ENCODE measurements around the gene ZFC3H1.

The ZFC3H1 gene

GRCh38 chr12:71683633-71684032, 20.0 kb upstream of the ZFC3H1 start:
- DNase-seq (ENCODE audit: low read depth, low spot score) = no peak

DNA sequence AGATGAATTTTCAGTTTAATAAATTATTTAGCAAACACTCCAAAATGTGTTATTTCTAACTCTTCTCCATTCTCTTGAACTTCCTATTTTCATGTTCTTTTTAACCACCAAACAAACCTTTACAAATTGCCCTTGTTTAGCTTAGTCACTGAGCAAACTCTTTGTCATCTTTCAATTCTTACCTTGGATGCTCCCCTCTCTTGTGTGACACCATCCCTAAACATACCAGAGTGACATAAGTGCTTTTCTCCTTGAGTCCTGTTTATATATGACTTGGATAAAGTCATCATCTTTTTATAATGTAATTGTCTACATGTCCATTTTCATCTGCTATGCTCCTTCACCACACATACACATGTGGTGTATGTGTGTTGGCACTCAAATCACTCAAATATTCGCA, 18.8 kb upstream of the ZFC3H1 start:
- no peak for DNase-seq (ENCODE audit: low read depth, low spot score)
- POLR2A ChIA-PET = no interaction called here
- no peak overlapping the region for H3K4me3 ChIP-seq (ENCODE audit: low read depth, low read length)
- CTCF ChIA-PET = no interaction called here
- TF ChIP-seq CTCF (IDR thresholded peaks at IDR 0.05; ENCODE audit: insufficient read depth, low read length, missing control alignments) = no peak

More at GRCh38 chr12:71683633-71684032, 20.0 kb upstream of the ZFC3H1 start:
- ChIA-PET POLR2A (interaction anchor here (3.9 kb wide), 1 partner anchor 20 kb away, joined by 33 read pairs; the partner anchor contains the start of genes THAP2 and ZFC3H1), CTCF (interaction anchor here (1.5 to 3.7 kb wide), 3 partner anchors 19 to 63 kb away, joined by 5 to 23 read pairs (median 6); partner anchors contain the start of gene THAP2)
- no peak overlapping the region for H3K4me3 ChIP-seq (ENCODE audit: low read depth, low read length)
- TF ChIP-seq CTCF (IDR thresholded peaks at IDR 0.05; ENCODE audit: insufficient read depth, low read length, missing control alignments) = no peak

- H3K4me3 ChIP-seq (ENCODE audit: low read depth, low read length) = no peak overlapping the region
- DNase-seq (ENCODE audit: low read depth, low spot score) = no peak
- POLR2A ChIA-PET = no interaction called here
- no peak for TF ChIP-seq CTCF (IDR thresholded peaks at IDR 0.05; ENCODE audit: insufficient read depth, low read length, missing control alignments)
- CTCF ChIA-PET = interaction anchor here (1.0 to 1.4 kb wide), 3 partner anchors 10 to 108 kb away, joined by 3 to 4 read pairs (median 3); no protein-coding TSS in a partner anchor
Observed at GRCh38 chr12:71671816-71672215, 8.2 kb upstream of the ZFC3H1 start.

GRCh38 chr12:71671311-71671710, 7.7 kb upstream of the ZFC3H1 start:
- ChIA-PET CTCF (interaction anchor here (1.1 to 1.4 kb wide), 2 partner anchors 9 to 109 kb away, joined by 3 read pairs; no protein-coding TSS in a partner anchor), POLR2A (no interaction called here)
- H3K4me3 ChIP-seq (ENCODE audit: low read depth, low read length) = no peak overlapping the region
- TF ChIP-seq CTCF (IDR thresholded peaks at IDR 0.05; ENCODE audit: insufficient read depth, low read length, missing control alignments) = no peak
- no peak for DNase-seq (ENCODE audit: low read depth, low spot score)

- CTCF ChIA-PET = no interaction called here
Observed at GRCh38 chr12:71666259-71666658, 2.6 kb upstream of the ZFC3H1 start.

DNA sequence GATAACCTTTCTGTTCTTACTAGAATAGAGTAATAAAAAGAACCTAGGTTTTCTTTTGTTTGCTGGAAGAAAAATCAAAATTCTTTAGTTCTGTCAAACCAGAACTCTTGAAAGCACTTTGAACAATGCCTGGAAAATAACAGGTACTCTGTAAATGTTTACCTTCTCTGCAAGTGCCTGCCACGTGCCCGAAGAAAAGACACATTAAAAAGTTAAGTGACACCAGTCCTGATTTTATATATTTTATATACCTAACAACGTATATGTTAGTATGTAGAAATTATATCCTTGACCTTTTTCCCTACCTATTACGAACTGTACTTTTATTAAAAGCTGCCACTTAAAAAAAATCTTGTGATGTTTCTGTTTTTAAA, 1.4 kb upstream of the ZFC3H1 start:
- DNase-seq (ENCODE audit: low read depth, low spot score) = no peak
- CTCF ChIA-PET = interaction anchor here (1.1 to 2.9 kb wide), 4 partner anchors 10 to 83 kb away, joined by 6 to 33 read pairs (median 8); no protein-coding TSS in a partner anchor
- POLR2A ChIA-PET = interaction anchor here (2.7 kb wide), 1 partner anchor 20 kb away, joined by 33 read pairs; the partner anchor contains the start of gene TMEM19
- peak overlapping the region; percentile 88 for H3K4me3 ChIP-seq (ENCODE audit: low read depth, low read length)
- no peak for TF ChIP-seq CTCF (IDR thresholded peaks at IDR 0.05; ENCODE audit: insufficient read depth, low read length, missing control alignments)

More at GRCh38 chr12:71666259-71666658, 2.6 kb upstream of the ZFC3H1 start:
- H3K4me3 ChIP-seq (ENCODE audit: low read depth, low read length) = no peak overlapping the region
- POLR2A ChIA-PET = no interaction called here
- no peak for TF ChIP-seq CTCF (IDR thresholded peaks at IDR 0.05; ENCODE audit: insufficient read depth, low read length, missing control alignments)
- no peak for DNase-seq (ENCODE audit: low read depth, low spot score)
